ENCODE results near the gene DGKB.

The DGKB gene

DNA sequence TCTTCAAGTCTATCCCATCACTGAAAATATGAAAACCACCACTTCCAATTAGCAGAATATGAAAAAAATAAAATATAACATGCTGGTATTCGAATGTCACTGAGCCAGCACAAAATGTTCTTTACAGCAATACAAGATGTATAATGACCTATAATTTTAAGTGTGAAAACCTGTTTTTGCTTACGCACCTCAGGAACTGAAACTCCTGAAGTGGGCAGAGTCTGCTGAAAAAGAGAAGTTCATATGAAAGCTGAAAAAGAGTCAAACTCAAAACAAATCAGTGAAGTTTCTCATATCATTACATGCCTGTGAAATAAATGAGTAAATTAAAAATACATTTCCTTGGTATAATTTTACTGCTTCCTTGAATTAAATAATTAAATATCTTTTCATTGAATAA lies 272.5 kb downstream of the DGKB start:
- H3K27ac ChIP-seq (ENCODE audit: low read depth, low read length) = no peak overlapping the region
- no peaks in the 10 kb centered on the region for H3K4me1 ChIP-seq (ENCODE audit: control insufficient read depth, insufficient read depth, low read length)
- H3K9ac ChIP-seq (ENCODE audit: low read length) = no peak overlapping the region
- H3K27me3 ChIP-seq (ENCODE audit: control insufficient read depth, insufficient read depth, low read length) = no peaks in the 10 kb centered on the region
- no peaks in the 10 kb centered on the region for H3K36me3 ChIP-seq (ENCODE audit: control insufficient read depth, insufficient read depth, low read length)
- no peak overlapping the region for H3K4me3 ChIP-seq (ENCODE audit: low read length)

DNA sequence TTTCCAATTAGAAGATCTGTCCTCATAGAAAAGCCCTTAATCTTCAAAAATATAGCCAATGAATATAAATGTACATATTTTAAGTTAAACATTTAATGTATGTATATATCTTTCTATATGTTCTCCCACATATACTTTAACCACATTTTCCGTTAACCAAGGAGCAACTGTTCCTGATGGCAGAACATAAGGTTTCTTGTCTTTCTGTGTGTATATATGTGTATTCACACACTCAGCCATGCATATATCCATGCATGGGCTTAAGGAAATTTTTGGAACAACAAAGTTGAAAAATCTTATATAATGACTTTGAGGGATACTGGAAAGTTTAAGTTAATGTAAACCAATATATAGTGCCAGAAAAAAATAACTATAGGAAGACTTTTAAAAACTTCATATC lies 274.0 kb downstream of the DGKB start:
- H3K9ac ChIP-seq (ENCODE audit: low read length) = no peak overlapping the region
- no peaks in the 10 kb centered on the region for H3K27me3 ChIP-seq (ENCODE audit: control insufficient read depth, insufficient read depth, low read length)
- H3K36me3 ChIP-seq (ENCODE audit: control insufficient read depth, insufficient read depth, low read length) = no peaks in the 10 kb centered on the region
- H3K4me1 ChIP-seq (ENCODE audit: control insufficient read depth, insufficient read depth, low read length) = no peaks in the 10 kb centered on the region
- no peak overlapping the region for H3K4me3 ChIP-seq (ENCODE audit: low read length)
- no peak overlapping the region for H3K27ac ChIP-seq (ENCODE audit: low read depth, low read length)

DNA sequence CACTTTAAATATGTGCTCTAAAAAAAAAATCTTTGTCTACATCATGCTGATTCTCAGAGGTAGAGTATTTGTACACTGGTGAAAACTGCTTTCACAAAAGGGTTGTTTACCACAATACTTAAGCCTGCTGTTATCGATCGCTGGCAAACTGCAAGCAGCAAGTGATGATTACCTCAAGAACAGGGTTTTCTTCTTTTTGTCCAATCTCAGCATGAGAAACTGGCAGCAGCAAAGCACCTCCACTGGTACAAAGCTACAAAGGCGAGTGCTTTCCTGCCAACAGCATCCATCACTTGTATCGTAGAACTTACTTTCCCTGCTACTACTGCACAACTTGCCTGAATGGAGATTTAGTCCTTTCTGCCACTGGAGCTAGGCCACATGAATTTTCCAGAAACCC lies 276.5 kb downstream of the DGKB start:
- H3K9ac ChIP-seq (ENCODE audit: low read length) = no peak overlapping the region
- no peak overlapping the region for H3K27ac ChIP-seq (ENCODE audit: low read depth, low read length)
- H3K36me3 ChIP-seq (ENCODE audit: control insufficient read depth, insufficient read depth, low read length) = no peaks in the 10 kb centered on the region
- no peaks in the 10 kb centered on the region for H3K27me3 ChIP-seq (ENCODE audit: control insufficient read depth, insufficient read depth, low read length)
- no peaks in the 10 kb centered on the region for H3K4me1 ChIP-seq (ENCODE audit: control insufficient read depth, insufficient read depth, low read length)
- no peak overlapping the region for H3K4me3 ChIP-seq (ENCODE audit: low read length)

DNA sequence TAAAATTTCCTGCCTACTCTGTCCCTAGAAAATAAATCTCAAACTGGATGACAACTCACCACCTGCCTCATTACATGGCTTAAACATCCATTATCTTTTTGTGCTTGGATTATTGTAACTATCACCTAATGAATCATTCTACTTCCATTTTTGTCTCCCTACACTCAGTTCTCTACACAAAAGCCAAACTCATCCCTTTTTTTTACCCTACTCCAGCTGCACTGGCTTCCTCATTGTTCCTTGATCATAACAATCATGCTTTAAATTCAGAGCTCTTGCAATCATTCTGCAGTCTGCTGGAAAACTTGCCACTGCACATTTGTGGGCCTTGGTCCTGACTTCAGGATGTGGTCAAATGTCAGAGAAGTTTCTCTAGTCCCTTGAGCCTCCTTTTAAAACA lies 280.0 kb downstream of the DGKB start:
- H3K36me3 ChIP-seq (ENCODE audit: control insufficient read depth, insufficient read depth, low read length) = no peaks in the 10 kb centered on the region
- H3K27me3 ChIP-seq (ENCODE audit: control insufficient read depth, insufficient read depth, low read length) = no peaks in the 10 kb centered on the region
- H3K27ac ChIP-seq (ENCODE audit: low read depth, low read length) = no peak overlapping the region
- no peak overlapping the region for H3K9ac ChIP-seq (ENCODE audit: low read length)
- H3K4me3 ChIP-seq (ENCODE audit: low read length) = no peak overlapping the region
- no peaks in the 10 kb centered on the region for H3K4me1 ChIP-seq (ENCODE audit: control insufficient read depth, insufficient read depth, low read length)

DNA sequence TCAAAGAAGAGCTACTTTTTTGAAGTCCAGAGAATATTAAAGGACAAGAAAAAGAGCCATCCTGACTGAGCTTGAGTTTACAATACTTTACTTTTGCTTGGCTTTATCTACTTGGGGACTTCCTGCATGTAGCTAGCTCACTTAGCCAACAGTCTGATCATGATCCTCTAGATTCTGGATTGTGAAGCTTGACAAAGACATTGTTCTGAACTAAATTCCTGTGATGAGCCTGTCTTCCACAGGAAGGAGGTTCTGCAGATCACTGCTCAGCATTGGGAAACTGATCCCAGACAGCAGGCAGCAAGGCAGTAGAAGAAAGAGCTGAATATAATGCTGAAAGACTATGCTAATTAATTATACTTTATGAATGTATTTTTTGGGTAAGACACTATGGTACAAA lies 296.4 kb downstream of the DGKB start:
- no peak overlapping the region for H3K27ac ChIP-seq (ENCODE audit: low read depth, low read length)
- H3K27me3 ChIP-seq (ENCODE audit: control insufficient read depth, insufficient read depth, low read length) = no peaks in the 10 kb centered on the region
- no peaks in the 10 kb centered on the region for H3K4me1 ChIP-seq (ENCODE audit: control insufficient read depth, insufficient read depth, low read length)
- no peaks in the 10 kb centered on the region for H3K36me3 ChIP-seq (ENCODE audit: control insufficient read depth, insufficient read depth, low read length)
- no peak overlapping the region for H3K4me3 ChIP-seq (ENCODE audit: low read length)
- H3K9ac ChIP-seq (ENCODE audit: low read length) = no peak overlapping the region

DNA sequence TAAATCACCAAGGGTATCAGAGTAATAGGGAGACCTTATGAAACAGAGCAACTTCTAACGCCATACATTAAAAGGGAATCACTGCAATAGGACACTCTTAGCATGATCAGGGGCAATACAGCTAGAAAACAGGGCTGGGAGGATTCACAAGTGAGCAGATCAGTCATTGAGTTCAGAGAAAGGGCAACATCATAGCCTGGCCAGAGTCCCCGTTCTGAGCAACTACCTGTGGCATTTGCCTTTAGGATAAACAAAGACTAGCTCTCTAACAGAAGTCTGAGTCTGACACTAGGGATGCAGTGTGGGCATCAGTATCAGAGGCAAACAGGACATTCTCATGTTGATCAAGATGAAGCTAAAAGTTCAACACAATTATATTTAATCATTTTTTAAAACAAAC lies 297.9 kb downstream of the DGKB start:
- no peaks in the 10 kb centered on the region for H3K36me3 ChIP-seq (ENCODE audit: control insufficient read depth, insufficient read depth, low read length)
- no peaks in the 10 kb centered on the region for H3K4me1 ChIP-seq (ENCODE audit: control insufficient read depth, insufficient read depth, low read length)
- no peak overlapping the region for H3K27ac ChIP-seq (ENCODE audit: low read depth, low read length)
- no peak overlapping the region for H3K9ac ChIP-seq (ENCODE audit: low read length)
- no peaks in the 10 kb centered on the region for H3K27me3 ChIP-seq (ENCODE audit: control insufficient read depth, insufficient read depth, low read length)
- no peak overlapping the region for H3K4me3 ChIP-seq (ENCODE audit: low read length)

DNA sequence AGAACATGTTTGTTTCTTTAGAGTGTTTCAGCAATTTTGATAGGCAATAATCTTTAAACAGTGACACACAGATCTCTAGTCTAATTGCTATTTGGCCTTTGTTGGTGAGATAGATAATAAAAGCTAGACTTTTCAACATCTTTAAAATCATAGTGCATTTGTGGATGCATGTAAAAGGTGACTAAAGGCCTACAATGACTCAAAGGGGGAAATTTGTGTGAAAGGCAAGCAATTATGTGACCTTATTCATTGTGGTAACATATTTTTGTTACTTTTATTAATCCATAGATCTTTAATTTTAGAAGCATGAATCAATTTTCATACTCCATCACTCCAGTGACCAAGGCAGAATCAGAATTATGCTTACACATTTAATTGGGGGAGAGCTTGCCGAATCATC lies 299.7 kb downstream of the DGKB start:
- Histone ChIP-seq H3K27ac (ENCODE audit: low read depth, low read length) (no peak overlapping the region), H3K27me3 (ENCODE audit: control insufficient read depth, insufficient read depth, low read length) (no peaks in the 10 kb centered on the region), H3K4me1 (ENCODE audit: control insufficient read depth, insufficient read depth, low read length) (no peaks in the 10 kb centered on the region), H3K9ac (ENCODE audit: low read length) (no peak overlapping the region), H3K4me3 (ENCODE audit: low read length) (no peak overlapping the region), H3K36me3 (ENCODE audit: control insufficient read depth, insufficient read depth, low read length) (no peaks in the 10 kb centered on the region)

DNA sequence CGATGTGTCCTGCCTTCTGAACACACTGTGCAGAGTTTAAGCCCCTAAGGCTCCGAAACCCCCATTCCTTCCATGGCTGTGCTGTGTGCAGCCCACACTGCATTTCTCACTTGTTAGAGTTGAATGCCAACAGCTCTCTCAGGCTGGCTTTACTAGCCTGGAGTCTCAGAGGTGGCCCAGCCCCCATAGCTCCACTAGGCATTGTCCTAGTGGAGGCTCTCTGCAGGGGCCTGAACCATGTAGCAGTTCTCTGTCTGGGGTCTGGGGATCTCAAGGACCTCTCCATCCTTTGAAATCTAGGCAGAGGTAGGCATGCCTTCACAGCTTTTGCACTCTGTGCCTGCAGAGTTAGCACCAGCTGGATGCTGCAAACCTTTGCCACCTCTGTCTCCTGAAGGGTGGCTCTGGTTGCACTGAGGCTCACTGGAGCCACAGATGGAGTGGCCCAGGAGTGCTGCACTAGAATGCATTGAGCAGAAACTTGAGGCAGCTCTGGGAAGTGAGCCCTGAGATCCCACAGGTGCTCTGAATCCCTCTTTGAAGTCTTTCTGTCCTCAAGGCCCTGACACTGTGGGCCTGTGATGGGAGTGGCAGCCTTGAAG lies 301.7 kb downstream of the DGKB start:
- Histone ChIP-seq H3K9ac (ENCODE audit: low read length) (no peak overlapping the region), H3K27me3 (ENCODE audit: control insufficient read depth, insufficient read depth, low read length) (no peaks in the 10 kb centered on the region)

DNA sequence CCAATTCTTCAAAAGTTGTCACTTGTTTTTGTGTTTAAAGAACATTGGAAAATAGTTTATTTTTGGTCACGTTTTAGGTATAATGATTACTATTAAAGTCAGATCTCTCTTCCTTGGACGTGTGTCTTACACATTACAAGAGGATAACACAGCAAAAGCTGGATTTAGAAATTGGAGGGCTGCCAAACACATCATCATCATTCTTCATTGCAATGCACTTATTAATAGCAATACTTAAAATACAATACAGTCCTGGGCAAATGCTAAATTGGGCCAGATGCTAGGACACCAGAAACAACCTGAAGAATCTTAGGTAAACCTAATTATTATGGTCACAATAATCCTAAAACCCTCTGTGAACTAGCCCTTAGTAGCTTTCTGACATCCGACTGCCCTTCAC lies 303.6 kb downstream of the DGKB start:
- Histone ChIP-seq H3K4me1 (ENCODE audit: control insufficient read depth, insufficient read depth, low read length) (no peaks in the 10 kb centered on the region), H3K27ac (ENCODE audit: low read depth, low read length) (no peak overlapping the region), H3K4me3 (ENCODE audit: low read length) (no peak overlapping the region), H3K27me3 (ENCODE audit: control insufficient read depth, insufficient read depth, low read length) (no peaks in the 10 kb centered on the region), H3K9ac (ENCODE audit: low read length) (no peak overlapping the region), H3K36me3 (ENCODE audit: control insufficient read depth, insufficient read depth, low read length) (no peaks in the 10 kb centered on the region)

More for the DNA sequence above, 301.7 kb downstream of the DGKB start:
- H3K4me3 ChIP-seq (ENCODE audit: low read length) = no peak overlapping the region
- H3K4me1 ChIP-seq (ENCODE audit: control insufficient read depth, insufficient read depth, low read length) = no peaks in the 10 kb centered on the region
- H3K27ac ChIP-seq (ENCODE audit: low read depth, low read length) = no peak overlapping the region
- no peaks in the 10 kb centered on the region for H3K36me3 ChIP-seq (ENCODE audit: control insufficient read depth, insufficient read depth, low read length)

DNA sequence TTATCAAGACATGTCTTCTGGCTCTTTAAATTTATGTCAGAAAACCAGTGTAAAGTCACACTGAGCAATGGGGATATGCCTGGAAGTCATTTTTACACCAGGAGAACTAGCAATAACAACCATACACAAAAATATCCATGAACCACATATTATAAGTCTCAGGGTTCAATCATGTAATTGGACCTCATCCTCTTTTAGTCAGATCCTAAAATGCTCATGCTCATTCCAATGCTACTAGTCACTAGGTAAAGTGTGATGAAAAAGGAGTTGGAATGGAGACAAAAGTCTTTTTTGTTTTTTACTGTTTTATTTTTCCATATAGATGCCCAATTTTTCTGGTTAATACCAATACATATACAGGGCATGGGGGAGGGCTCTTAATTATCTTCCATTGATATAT lies 306.1 kb downstream of the DGKB start:
- Histone ChIP-seq H3K9ac (ENCODE audit: low read length) (no peak overlapping the region), H3K36me3 (ENCODE audit: control insufficient read depth, insufficient read depth, low read length) (no peaks in the 10 kb centered on the region), H3K4me1 (ENCODE audit: control insufficient read depth, insufficient read depth, low read length) (no peaks in the 10 kb centered on the region), H3K4me3 (ENCODE audit: low read length) (no peak overlapping the region), H3K27me3 (ENCODE audit: control insufficient read depth, insufficient read depth, low read length) (no peaks in the 10 kb centered on the region), H3K27ac (ENCODE audit: low read depth, low read length) (no peak overlapping the region)

DNA sequence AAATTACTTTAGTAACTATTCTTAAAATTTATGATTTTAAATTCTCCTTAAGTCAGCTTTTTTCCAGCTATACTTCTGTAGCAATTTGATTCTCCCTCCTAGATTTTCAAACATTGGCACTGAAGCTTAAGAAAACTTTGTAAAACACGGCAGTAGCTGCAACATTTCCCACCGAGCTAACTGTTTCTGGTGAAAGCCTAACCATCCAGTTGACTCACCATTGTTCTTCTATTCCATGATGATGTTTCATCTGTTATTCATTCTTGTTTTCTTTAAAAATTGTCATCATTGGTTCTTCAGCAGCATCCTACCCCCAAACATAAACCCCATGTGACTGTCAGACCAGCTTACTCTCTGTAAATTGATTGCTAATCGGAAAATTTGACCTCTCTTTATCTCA lies 312.3 kb downstream of the DGKB start:
- Histone ChIP-seq H3K4me1 (ENCODE audit: control insufficient read depth, insufficient read depth, low read length) (no peaks in the 10 kb centered on the region), H3K36me3 (ENCODE audit: control insufficient read depth, insufficient read depth, low read length) (no peaks in the 10 kb centered on the region), H3K4me3 (ENCODE audit: low read length) (no peak overlapping the region), H3K9ac (ENCODE audit: low read length) (no peak overlapping the region), H3K27me3 (ENCODE audit: control insufficient read depth, insufficient read depth, low read length) (no peaks in the 10 kb centered on the region), H3K27ac (ENCODE audit: low read depth, low read length) (no peak overlapping the region)

DNA sequence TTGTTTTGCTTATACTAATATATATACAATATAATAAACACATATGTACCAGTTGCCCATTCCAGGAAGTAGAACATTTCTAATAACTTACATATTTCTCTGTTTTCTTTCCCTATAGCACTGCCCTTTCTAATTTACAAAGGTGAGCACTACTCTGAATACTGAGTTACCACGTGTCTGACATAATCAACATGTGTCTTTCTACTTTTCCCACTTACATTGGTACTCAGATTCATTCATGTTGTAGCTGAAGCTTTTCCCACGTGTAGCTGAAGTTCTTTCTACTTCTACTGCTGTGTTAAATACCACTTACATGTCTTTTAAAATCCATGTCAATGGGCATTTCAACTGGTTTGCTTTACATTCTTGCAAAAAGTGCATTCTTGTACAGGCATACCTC lies 317.3 kb downstream of the DGKB start:
- Histone ChIP-seq H3K9ac (ENCODE audit: low read length) (no peak overlapping the region), H3K4me3 (ENCODE audit: low read length) (no peak overlapping the region), H3K27me3 (ENCODE audit: control insufficient read depth, insufficient read depth, low read length) (no peaks in the 10 kb centered on the region), H3K27ac (ENCODE audit: low read depth, low read length) (no peak overlapping the region), H3K4me1 (ENCODE audit: control insufficient read depth, insufficient read depth, low read length) (no peaks in the 10 kb centered on the region), H3K36me3 (ENCODE audit: control insufficient read depth, insufficient read depth, low read length) (no peaks in the 10 kb centered on the region)

DNA sequence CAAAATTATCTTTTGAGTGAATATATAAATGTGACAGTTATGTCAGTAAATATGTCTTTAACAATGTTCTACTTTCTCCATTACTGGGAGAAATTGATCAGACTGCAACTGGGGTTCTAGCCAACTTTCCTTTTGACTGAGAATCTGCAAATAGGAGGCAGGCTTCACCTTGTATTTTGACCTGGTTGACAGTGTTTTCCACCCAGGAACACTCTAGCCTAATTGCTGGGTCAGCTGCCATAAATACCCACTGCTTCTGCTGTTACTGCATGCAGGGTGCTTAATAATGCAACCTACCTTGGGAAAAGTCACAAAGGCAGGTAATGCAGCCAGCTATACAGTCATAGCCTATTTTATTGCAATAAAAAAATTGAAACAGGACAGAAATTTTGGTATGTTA lies 319.0 kb downstream of the DGKB start:
- Histone ChIP-seq H3K4me1 (ENCODE audit: control insufficient read depth, insufficient read depth, low read length) (no peaks in the 10 kb centered on the region), H3K4me3 (ENCODE audit: low read length) (no peak overlapping the region), H3K27me3 (ENCODE audit: control insufficient read depth, insufficient read depth, low read length) (no peaks in the 10 kb centered on the region), H3K36me3 (ENCODE audit: control insufficient read depth, insufficient read depth, low read length) (no peaks in the 10 kb centered on the region), H3K9ac (ENCODE audit: low read length) (no peak overlapping the region), H3K27ac (ENCODE audit: low read depth, low read length) (no peak overlapping the region)

Data from rectal smooth muscle tissue (tissue), 1 donor.